Activated T-cell treated with anti-CD3 and anti-CD28 coated beads, Interleukin-2, amount 50 U/mL, for 4 hours (primary cell): ENCODE data around the gene IGFLR1. TPM values are rescaled to one million over a fixed set of nuclear protein-coding genes. Genes with fewer than 3 reads are reported as not detected.

Experiments used
- total RNA-seq, 3 donors: library from RNA; stranded (reverse); gene quantifications; one replicate each; pipeline ENCODE4 v1.2.1, GENCODE V29; 2021

The IGFLR1 gene
- total RNA-seq, 3 donors from 2014 or later = 24.0 to 32.7 (median 29.8) TPM

Other genes with a start within 250 kb of the IGFLR1 start
- 1 to 10 TPM in 1 of 3 donors, under 1 TPM in 2; 0.49 to 1.3 (median 0.95) TPM for gene DMKN, start 228.8 kb downstream of the IGFLR1 start, total RNA-seq
- gene SBSN, start 214.1 kb downstream of the IGFLR1 start, total RNA-seq = not detected
- gene GAPDHS, start 209.0 kb downstream of the IGFLR1 start, total RNA-seq = not detected
- gene TMEM147, start 196.8 kb downstream of the IGFLR1 start, total RNA-seq = 100 to 1,000 TPM; 111 to 148 (median 115) TPM
- gene ATP4A, start 178.8 kb downstream of the IGFLR1 start, total RNA-seq = not detected
- not detected for gene PMIS2, start 156.3 kb downstream of the IGFLR1 start, total RNA-seq
- gene HAUS5, start 129.7 kb downstream of the IGFLR1 start, total RNA-seq = 10 to 100 TPM; 39.2 to 48.1 (median 41.3) TPM
- gene RBM42, start 113.4 kb downstream of the IGFLR1 start, total RNA-seq = 100 to 1,000 TPM; 136 to 153 (median 139) TPM
- gene ETV2, start 100.7 kb downstream of the IGFLR1 start, total RNA-seq = 1 to 10 TPM in 1 of 3 donors, under 1 TPM in 2; 0.16 to 1.2 (median 0.56) TPM
- gene COX6B1, start 94.1 kb downstream of the IGFLR1 start, total RNA-seq = 100 to 1,000 TPM; 462 to 480 (median 465) TPM
- gene UPK1A, start 75.9 kb downstream of the IGFLR1 start, total RNA-seq = under 1 TPM; 0.22 to 0.26 (median 0.23) TPM
- 100 to 1,000 TPM in 2 of 3 donors, 10 to 100 TPM in 1; 90.8 to 136 (median 101) TPM for gene ZBTB32, start 37.9 kb downstream of the IGFLR1 start, total RNA-seq
- 10 to 100 TPM; 64.1 to 74.8 (median 74.5) TPM for gene KMT2B, start 24.4 kb downstream of the IGFLR1 start, total RNA-seq
- gene U2AF1L4, start 3.0 kb upstream of the IGFLR1 start, total RNA-seq = 10 to 100 TPM; 18.9 to 25.2 (median 19.4) TPM
- 10 to 100 TPM; 46.1 to 49.3 (median 47.9) TPM for gene PSENEN, start 3.2 kb upstream of the IGFLR1 start, total RNA-seq
- gene LIN37, start 6.1 kb upstream of the IGFLR1 start, total RNA-seq = 1 to 10 TPM; 5.8 to 6.4 (median 6.4) TPM
- gene HSPB6, start 14.6 kb upstream of the IGFLR1 start, total RNA-seq = under 1 TPM; 0.22 to 0.46 (median 0.37) TPM
- gene PROSER3, start 15.7 kb upstream of the IGFLR1 start, total RNA-seq = 10 to 100 TPM; 27.2 to 33.7 (median 27.3) TPM
- 1 to 10 TPM; 5.5 to 6.9 (median 6.2) TPM for gene ARHGAP33, start 33.1 kb upstream of the IGFLR1 start, total RNA-seq
- gene PRODH2, start 70.4 kb upstream of the IGFLR1 start, total RNA-seq = not detected
- gene NPHS1, start 110.1 kb upstream of the IGFLR1 start, total RNA-seq = under 1 TPM in 2 of 3 donors, not detected in 1; 0.13 to 0.16 TPM
- under 1 TPM; 0.24 to 0.92 (median 0.86) TPM for gene KIRREL2, start 114.5 kb upstream of the IGFLR1 start, total RNA-seq
- under 1 TPM in 2 of 3 donors, not detected in 1; 0.24 to 0.34 TPM for gene APLP1, start 126.1 kb upstream of the IGFLR1 start, total RNA-seq
- gene NFKBID, start 158.1 kb upstream of the IGFLR1 start, total RNA-seq = 100 to 1,000 TPM; 138 to 149 (median 142) TPM
- 10 to 100 TPM; 22.6 to 37.1 (median 24.0) TPM for gene HCST, start 160.1 kb upstream of the IGFLR1 start, total RNA-seq
- under 1 TPM in 2 of 3 donors, not detected in 1; 0.52 to 0.69 TPM for gene TYROBP, start 165.8 kb upstream of the IGFLR1 start, total RNA-seq
- 10 to 100 TPM; 14.1 to 15.3 (median 14.4) TPM for gene LRFN3, start 193.9 kb upstream of the IGFLR1 start, total RNA-seq